Activated CD4-positive, alpha-beta T cell treated with anti-CD3 and anti-CD28 coated beads, Interleukin-2, amount 50 U/mL, for 24 hours (primary cell): ENCODE data around the gene PANX2.
"Not testable (repeated sequence)": the region's sequence is repeated elsewhere in the genome, so short reads cannot be mapped to it uniquely, and the experiment has no call there.

Experiments used
- DNase-seq, 2 donors: peaks; one replicate each; pipeline ENCODE4 v3.0.0-alpha.2; 2020; ENCODE audit warnings: low read depth in 1 of 2, low spot score in 1 of 2

PANX2 gene, protein sequence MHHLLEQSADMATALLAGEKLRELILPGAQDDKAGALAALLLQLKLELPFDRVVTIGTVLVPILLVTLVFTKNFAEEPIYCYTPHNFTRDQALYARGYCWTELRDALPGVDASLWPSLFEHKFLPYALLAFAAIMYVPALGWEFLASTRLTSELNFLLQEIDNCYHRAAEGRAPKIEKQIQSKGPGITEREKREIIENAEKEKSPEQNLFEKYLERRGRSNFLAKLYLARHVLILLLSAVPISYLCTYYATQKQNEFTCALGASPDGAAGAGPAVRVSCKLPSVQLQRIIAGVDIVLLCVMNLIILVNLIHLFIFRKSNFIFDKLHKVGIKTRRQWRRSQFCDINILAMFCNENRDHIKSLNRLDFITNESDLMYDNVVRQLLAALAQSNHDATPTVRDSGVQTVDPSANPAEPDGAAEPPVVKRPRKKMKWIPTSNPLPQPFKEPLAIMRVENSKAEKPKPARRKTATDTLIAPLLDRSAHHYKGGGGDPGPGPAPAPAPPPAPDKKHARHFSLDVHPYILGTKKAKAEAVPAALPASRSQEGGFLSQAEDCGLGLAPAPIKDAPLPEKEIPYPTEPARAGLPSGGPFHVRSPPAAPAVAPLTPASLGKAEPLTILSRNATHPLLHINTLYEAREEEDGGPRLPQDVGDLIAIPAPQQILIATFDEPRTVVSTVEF

DNA sequence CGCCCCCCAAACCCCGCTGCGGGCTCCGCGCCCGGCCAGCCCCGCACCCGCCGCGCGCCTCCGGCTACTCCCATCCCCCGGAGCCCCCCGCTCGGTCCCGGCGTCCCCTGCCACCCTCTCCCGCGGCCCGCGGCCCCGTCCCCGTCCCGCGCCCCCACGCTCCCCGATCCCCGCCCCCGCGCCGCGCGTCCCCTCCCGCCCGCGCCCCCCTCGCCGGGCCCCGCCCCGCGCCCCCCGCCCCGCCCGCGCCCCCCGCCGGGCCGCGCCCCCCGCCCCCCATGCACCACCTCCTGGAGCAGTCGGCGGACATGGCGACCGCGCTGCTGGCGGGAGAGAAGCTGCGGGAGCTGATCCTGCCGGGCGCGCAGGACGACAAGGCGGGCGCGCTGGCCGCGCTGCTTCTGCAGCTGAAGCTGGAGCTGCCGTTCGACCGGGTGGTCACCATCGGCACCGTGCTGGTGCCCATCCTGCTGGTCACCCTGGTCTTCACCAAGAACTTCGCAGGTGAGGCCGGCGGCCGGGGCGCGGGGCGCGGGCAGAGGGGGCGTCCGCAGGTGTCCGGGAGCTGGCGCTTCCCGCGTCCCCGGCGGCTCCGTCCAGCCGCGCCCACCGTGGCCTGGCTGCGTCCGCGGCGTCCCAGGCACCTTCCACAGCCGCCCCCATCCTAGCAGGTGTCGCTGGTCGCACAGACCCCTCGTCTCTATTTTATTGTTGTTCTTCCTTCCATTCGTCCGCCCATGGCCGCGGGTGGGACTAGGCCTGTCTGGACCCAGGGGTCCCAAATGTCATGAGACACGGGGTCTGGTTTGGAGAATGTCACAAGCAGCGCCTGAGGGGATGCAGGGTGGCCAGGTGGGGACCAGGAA, at the start of gene PANX2:
PANX2 (plus strand) TSS at position 279 of the 866 bp plus-strand sequence; CDS start at position 279, 0 bp downstream.
- DNase-seq: no peak

DNA sequence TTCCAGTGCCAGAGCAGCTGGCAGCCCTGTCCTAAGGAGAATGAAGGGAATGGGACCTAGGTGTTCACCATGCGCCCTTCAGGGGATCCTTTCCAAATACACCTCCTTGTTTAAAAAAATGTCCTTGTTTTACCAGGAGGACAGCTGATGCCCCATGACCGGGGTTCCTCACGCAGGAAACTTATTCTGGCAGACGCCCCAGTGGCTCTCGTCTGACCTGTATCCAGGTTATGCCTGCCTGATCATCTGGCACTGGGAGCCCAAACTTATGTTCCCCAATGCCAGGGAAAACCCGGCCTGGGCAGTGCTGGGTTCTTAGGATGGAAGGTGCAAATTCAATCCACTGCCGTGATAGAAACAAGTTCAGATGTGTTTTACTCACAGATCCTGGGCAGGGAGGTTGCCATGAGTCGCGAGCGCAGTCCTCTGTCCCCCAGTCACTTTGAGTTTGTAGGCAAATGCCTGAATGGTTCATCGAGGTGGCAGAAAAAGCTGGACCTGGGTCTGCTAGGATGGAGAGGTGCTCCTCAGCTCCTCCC, 49.3 kb upstream of the PANX2 start:
- DNase-seq: no peak

DNA sequence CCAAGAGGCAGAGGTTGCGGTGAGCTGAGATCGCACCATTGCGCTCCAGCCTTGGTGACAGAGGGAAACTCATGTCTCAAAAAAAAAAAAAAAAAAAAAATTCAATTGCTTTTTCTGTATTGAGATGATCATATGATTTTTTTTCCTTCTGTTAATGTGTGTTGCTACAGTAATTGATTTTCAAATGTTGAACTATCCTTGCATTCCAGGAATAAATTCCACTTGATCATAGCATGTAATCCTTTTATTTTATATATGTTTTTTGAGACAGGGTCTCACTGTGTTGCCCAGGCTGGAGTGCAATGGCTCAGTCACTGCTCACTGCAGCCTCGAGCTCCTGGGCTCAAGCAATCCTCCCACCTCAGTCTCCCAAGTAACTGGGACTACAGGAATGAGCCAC, 47.4 kb upstream of the PANX2 start:
- no peak for DNase-seq

DNA sequence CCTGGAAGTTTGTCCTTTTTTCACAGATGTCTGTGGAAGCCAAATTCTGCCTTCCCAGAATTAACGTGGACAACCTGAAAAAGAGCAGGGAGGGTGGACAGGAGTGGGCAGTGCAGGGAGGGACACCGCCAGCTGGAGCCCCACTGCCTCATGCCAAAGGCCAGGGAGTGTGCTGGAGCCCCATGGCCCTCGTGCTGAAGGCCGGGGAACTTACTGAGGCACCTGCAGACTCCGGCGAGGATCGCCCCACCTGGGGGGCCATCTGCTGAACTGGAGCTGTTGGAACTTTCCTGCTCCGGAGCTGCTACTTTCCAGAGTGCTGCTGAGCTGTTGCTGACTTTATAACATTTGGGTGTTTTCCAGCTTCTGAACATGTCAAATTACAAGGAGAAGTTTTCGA, 45.5 kb upstream of the PANX2 start:
- no peak for DNase-seq

DNA sequence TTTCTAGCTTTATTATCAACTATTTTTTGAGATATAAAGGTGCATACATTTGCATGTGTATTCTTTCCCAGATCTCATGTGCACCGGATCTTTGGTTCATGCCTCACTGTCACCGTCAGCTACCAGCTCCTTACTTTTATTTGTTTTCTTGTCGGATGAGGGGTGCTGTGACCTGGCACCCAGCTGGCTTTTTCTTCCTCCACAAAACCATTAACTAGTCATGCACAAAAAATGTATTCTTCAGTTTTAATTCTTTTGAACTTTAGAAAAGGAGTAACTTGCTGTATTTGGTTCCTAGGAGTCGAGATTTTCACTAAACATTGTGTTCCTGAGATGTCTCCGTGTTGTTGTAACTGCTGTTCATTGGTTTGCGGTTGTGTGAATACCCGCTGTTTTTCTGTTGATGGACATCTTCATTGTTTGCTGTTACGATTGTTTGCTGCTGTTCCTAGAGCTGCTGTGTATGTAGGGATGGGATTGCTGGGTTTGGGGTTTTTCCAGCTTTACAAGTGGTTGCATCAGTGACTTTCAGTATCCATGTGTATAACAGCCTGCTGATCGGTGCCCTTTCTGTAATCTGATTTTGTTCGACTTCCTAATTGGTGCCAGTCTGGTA, 41.3 kb upstream of the PANX2 start:
- DNase-seq: no peak

DNA sequence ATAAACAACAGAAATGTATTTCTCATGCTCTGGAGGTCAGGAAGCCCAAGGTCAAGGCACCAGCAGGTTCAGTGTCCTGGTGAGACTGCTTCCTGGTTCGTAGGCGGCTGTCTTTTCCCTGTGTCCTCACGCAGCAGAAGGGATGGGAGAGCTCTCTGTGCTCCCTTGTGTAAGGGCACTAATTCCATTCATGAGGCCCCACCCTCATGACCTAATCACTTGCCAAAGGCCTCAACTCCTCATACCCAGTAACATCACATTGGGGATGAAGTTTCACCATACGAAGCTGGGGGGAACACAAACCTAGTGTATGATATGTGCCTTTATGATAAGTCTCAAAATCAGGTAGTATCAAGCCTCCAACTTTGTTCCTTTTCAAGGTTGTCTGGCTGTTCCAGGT, 38.6 kb upstream of the PANX2 start:
- no peak for DNase-seq

DNA sequence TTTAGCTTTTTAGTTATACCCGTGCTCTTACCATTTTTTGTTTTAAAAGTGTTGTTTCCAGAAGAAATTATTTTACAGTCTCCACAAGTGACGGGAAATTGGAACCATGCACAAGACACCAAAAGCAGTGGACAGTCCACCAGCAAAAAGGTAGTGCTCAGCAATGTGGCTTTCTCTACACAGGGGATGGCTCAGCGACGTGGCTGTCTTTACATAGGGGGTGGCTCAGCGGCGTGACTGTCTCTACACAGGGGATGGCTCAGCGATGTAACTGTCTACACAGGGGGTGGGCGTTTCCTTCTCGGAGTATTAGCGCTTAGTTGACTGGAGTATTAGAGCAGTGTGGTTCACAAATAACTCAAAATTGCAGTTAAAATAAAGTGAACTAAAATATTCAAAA, 36.0 kb upstream of the PANX2 start:
- DNase-seq: no peak

DNA sequence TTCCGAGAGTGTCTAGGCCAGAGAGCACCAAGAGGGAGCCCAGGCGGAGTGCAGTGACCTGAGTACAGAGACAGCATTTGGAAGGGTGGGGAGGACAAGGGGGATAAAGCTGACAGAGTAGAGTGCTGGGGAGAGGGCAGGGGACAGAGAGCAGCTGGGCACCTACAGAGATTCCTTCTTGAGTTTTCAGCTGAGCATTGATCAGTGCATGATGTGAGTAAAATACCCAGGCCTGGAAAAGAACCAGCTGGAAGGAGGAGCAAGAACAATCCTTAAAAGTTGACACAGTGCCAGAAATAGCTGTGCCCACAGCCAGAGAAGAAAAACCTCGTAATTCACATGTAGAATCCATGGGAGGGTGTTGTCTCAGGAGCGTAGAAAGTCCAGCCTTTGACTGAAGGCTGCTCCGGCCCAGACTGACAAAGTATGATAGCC, 33.9 kb upstream of the PANX2 start:
- no peak for DNase-seq

DNA sequence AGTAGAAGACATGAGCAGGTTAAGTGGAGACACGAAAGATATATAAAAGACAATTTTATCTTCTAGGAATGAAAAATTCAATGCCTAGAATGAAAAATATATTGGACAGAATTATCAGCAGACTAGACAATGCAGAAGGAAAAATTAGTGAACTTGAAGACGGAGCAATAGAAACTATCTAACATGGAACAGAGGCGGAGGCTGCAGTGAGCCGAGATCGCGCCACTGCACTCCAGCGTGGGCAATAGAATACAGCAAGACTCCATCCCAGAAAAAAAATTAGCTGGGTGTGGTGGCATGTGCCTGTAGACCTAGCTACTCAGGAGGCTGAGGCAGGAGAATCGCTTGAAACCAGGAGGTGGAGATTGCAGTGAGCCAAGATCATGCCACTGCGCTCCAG, 33.3 kb upstream of the PANX2 start:
- DNase-seq: not testable (repeated sequence)

DNA sequence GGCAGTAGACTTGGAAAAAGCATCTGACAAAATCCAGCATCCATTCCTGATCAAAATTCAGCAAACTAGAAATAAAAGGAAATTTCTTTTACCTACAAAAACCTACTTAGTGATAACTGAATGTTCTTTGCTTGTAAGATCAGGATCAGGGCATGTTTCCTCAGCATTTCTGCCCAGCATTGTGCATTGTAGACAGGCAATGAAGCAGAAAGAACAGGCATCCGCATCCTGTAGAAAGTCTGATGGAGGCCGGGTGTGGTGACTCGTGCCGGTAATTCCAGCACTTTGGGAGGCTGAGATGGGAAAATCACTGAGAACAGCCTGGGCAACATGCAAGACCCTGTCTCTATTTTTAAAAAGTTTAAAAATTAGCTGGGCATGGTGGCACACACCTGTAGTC, 32.5 kb upstream of the PANX2 start:
- no peak for DNase-seq

DNA sequence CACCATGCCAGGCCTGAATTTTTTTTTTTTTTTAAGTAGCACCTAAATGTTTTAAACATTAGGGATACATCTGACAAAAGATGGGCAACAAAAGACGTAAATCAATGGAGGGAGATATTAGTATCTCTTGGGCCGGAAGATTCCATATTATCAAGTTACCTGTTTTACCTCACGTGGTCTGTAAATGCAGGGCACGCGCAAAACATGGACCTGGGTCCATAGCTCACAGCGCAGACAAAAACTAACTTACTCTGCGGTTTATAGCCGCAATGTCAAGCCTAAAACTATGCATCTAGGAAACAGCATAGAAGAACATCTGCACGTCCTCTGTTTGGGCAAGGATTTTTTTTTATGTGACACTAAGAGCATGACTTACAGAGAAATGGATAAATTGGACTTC, 31.5 kb upstream of the PANX2 start:
- DNase-seq: no peak

DNA sequence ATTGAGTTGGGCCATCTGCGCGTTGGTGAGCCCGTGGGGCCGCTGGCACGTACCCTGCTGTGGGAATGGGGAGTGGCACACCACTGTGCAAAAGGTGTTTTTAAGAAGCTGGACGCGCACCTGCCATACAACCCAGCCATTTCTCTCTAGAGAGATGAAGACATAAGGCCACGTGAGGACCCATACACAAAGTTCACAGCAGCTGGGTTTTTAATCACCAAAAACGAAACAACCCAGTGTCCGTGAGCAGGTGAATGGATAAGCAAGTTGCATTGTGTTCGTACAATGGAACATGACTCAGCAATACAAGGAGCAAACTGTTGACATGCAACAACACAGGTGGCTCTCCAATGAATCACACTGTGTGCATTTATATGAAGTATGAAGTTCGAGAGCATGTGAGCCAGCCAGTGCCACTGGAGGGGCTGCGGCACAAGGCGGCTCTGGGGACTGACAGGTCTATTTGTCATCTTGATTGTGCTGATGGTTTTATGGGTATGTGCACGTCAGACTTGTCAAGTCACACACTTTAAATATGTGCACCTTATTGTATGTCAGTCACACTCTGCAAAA, 30.6 kb upstream of the PANX2 start:
- DNase-seq: no peak

DNA sequence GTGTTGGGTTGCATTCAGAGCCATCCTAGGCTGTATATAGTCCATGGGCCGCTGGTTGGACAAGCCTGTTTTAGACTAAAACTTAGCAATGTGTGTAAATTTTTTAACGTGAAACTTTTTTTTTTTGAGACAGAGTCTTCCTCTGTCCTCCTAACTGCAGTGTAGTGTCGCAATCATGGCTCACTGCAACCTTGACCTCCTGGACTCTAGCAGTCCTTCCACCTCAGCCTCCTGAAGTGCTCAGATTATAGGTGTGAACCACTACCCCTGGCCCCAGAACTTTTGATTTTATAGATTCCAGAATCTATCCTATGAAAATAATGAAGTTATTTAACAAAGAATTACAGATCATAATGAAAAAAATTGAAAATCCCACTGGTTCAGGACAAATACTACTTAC, 29.9 kb upstream of the PANX2 start:
- DNase-seq: no peak

DNA sequence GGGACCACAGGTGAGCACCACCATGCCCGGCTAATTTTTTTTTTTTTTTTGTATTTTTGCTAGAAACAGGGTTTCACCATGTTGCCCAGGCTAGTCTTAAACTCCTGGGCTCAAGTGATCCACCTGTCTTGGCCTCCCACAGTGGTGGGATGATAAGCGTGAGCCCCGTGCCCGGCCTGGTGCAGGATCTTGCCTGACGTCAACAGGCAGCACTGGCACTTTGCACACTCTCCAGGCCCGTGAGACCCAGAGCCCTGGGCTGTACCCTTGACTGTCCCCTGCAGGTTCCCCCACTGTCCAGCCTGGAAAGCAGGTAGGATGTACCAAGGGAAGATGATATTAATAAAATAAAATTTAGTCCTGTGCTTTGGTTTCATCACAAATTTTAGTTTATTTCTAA, 29.1 kb upstream of the PANX2 start:
- DNase-seq: no peak

DNA sequence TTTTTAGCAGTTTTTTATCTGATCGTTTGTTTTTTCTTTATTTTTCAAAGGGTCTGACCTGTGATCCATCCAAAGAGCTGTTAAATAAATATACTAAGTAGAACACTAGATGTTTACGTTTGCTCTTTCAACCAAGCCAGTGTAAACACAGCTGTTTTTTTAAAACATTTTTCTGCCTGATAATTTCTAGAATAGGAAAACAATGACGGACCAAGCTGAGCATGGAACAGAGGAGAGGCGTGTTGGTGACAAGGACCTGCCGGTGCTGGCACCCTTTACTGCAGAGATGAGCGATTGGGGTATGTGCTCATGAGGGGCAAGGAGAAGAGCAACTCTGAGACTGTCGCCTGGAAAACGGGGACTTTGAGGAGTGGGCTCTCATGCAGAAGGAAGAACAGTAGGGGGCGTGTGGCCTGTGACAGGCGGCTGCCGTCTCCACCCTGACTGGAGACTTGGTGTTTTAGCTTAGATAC, 28.6 kb upstream of the PANX2 start:
- no peak for DNase-seq

DNA sequence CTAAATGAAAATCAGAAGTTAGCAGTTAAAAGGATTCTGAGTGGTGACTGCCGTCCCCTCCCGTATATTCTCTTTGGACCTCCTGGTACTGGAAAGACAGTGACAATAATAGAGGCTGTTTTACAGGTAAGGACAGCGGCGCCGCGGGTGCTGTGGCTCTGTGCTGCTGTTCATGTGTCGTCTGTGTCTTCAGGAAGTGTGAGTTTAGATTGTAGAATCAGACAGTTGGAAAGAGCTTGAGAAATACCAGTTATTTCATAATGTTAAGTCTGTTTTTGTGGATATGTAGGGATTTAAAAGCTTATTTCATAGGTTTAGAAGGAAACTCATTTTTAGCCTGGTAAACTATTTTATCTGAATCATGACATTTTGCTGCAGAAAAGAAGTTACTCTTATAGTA, 27.4 kb upstream of the PANX2 start:
- DNase-seq: no peak

DNA sequence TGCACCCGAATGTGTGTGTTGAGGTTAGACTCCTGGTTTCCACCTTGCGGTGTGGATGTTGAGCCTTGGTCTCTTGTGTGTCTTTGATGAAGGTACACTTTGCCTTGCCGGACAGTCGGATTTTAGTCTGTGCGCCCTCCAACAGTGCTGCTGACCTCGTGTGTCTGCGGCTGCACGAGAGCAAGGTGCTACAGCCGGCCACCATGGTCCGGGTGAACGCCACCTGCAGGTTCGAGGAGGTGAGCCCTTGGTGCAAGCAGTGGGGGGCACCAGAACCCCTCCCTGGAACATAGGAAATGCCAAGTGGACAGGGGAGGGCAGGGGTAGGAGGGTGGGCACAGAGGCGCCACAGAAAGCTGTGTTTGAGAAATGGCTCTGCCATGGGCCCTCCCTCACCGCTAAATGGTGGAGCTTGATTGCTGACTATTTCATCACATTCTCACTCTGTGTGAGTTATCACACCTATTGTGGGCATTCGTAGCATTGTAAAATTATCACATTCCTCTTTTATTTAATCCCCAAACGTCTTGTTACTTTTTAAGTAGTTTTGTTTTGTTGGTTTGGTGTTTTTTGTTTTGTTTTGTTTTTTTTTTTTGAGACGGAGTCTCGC, 26.4 kb upstream of the PANX2 start:
- DNase-seq: no peak

DNA sequence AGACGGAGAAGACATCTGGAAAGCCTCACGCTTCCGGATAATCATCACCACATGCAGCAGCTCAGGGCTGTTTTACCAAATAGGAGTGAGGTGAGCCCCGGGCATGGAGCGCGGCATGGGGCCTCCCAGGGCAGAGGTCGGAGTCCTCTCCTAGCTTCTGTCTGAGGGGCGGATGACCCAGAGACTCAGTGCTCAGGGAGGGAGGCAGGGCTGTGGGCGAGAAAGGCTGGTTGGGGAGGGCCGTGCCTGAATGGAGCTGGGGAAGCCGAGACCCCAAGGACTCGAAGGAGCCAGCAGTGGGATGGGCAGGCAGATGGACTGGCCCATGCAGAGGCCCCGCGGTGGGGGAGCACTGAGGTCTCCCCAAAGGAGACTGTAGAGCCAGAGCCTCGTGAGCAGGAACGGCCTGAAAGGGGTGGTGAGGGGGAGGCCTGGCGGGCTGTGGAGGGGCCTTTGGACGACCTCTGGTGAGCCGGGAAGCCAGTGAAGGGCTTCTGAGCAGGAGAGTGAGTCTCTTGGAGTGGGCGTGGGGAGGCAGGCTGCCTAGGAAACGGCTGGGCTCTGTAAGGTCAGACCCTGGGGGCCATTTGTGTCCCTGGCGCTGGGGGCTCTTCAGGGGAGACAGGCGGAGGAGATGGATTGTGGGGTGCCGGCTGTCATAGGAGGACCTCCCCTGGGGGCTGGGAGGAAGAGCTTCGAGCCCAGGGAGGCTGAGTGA, 24.7 kb upstream of the PANX2 start:
- DNase-seq: no peak

DNA sequence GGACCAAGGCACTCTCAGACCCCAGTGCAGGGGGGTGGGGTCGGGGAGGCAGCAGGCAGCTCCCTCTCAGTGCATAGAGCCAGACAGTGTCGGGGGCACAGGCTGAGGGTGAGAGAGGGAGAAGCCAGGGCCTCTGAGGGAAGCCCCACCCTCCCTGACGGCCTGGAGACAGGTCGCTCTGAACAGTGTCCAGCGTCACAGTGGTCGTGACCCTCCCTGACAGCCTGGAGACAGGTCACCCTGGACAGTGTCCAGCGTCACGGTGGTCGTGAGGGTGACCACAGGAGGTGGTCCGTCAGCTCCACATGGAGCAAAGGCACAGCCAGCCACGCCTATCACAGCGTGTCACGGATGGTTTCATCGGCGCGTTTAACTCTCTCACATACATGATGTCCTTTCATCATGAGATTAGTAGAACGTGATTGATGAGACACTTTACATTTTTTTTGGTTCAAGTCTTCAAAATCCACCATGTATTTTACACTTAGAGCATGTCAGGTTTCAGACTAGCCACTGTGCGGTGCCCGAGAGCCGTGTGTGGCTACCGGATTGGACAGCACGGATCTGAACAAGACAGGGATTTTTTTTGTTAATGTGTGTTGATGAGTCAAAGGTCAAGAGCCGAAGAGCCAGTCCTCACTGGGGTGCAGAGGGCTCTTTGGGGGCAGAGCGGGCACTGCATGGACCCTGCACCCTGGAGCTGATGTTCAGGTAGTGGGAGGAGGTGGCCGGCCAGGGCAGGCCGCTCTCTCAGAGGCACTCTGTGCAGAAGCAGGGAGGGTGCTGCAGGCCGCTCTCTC, 23.9 kb upstream of the PANX2 start:
- DNase-seq: no peak
